Measurements from ENCODE around the gene HOXC5. TPM values are rescaled to one million over a fixed set of nuclear protein-coding genes. Genes with fewer than 3 reads are reported as not detected.

The HOXC5 gene
- polyA plus RNA-seq, 3 donors = not detected

DNA sequence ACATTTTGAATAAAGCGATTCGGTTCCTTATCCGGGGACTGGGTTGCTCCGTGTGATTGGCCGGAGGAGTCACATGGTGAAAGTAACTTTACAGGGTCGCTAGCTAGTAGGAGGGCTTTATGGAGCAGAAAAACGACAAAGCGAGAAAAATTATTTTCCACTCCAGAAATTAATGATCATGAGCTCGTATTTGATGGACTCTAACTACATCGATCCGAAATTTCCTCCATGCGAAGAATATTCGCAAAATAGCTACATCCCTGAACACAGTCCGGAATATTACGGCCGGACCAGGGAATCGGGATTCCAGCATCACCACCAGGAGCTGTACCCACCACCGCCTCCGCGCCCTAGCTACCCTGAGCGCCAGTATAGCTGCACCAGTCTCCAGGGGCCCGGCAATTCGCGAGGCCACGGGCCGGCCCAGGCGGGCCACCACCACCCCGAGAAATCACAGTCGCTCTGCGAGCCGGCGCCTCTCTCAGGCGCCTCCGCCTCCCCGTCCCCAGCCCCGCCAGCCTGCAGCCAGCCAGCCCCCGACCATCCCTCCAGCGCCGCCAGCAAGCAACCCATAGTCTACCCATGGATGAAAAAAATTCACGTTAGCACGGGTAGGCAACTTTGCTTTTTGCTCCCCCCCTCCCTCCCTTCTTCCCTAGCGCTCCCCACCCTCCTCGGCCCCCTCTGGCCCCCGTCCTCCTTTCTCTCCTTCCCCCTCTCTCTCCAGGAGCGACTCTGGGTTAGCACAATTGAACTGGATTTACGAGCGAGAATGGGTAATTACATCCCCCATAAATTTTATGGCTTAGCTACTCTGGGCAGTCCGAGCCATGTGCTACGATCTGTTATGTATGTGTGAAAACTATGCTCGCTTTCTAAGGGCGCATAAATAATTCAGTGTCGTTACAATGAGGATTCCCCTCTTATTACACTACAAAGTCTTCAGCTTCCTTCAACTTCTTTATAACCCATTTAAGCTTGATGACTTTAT lies 21.2 kb downstream of the HOXC5 start, which contains the start of gene HOXC4:
TSS of gene HOXC4 (plus strand) at position 85 of the 991 bp plus-strand sequence. CDS start at position 173, 88 bp downstream.
- Histone ChIP-seq H3K27me3 (ENCODE audit: control insufficient read depth in 2 of 2, insufficient read depth in 2 of 2, low read length in 2 of 2) (peaks cover 96 to 99% of the 10 kb centered on the region in 2 donors), H3K27ac (ENCODE audit: low read depth in 1 of 2, low read length in 2 of 2) (no peak within 1 kb of the TSS), H3K4me2 (replicated peaks; ENCODE audit: extremely low read depth, low read length, poor library complexity, severe bottlenecking) (peak within 1 kb of the TSS; percentile 60), H3K4me1 (ENCODE audit: control insufficient read depth in 1 of 2, insufficient read depth in 2 of 2, low read length in 2 of 2) (peaks cover 4 to 8% of the 10 kb centered on the region in 2 donors), H3K36me3 (replicated peaks in 1 of 2; ENCODE audit: control insufficient read depth in 1 of 2, insufficient read depth in 2 of 2, low read length in 2 of 2) (no peaks in the 10 kb centered on the region), H3K79me2 (ENCODE audit: insufficient read depth, low read length) (no peaks in the 10 kb centered on the region), H2AFZ (ENCODE audit: insufficient read depth, low read depth, low read length, poor library complexity, severe bottlenecking) (peak within 1 kb of the TSS; percentile 50), H3K4me3 (replicated peaks in 1 of 3; ENCODE audit: low read depth in 2 of 3, low read length in 3 of 3) (peak within 1 kb of the TSS; percentile 31 to 58 (median 32)), H4K20me1 (ENCODE audit: insufficient read depth, low read length) (no peaks in the 10 kb centered on the region), H3K9ac (ENCODE audit: insufficient read depth, low read length, poor library complexity, severe bottlenecking) (no peak within 1 kb of the TSS), H3K9me3 (replicated peaks in 1 of 2; ENCODE audit: control insufficient read depth in 1 of 2, insufficient read depth in 1 of 2, low read length in 2 of 2) (peaks cover 3 to 34% of the 10 kb centered on the region in 2 donors)
- Mint-ChIP-seq H3K9me3 (peaks cover 0 to 32% (median 11%) of the 10 kb centered on the region in 7 donors), H3K36me3 (peaks cover 0 to 4% of the 10 kb centered on the region in 2 donors), H3K27me3 (ENCODE audit: low read depth in 3 of 3) (peaks cover 95 to 99% (median 99%) of the 10 kb centered on the region in 3 donors), H3K4me1 (peaks cover 22% of the 10 kb centered on the region), H3K27ac (peak within 1 kb of the TSS in 1 of 7 donors; percentile 13), H3K4me3 (peak within 1 kb of the TSS; percentile 61 to 87)
- no peak for DNase-seq
- intact Hi-C loops (cut with micrococcal nuclease) = no loop called here
- 4% methylated on average over 31 of the region's 52 CpGs for WGBS (ENCODE audit: insufficient coverage)
- no peak for TF ChIP-seq CTCF (IDR thresholded peaks at IDR 0.05)

DNA sequence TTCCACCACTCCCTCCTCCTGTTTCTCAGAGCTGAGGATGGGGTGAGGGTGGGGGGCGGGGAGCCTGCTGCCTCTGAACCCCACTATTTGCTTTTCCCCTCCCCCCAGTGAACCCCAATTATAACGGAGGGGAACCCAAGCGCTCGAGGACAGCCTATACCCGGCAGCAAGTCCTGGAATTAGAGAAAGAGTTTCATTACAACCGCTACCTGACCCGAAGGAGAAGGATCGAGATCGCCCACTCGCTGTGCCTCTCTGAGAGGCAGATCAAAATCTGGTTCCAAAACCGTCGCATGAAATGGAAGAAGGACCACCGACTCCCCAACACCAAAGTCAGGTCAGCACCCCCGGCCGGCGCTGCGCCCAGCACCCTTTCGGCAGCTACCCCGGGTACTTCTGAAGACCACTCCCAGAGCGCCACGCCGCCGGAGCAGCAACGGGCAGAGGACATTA lies 21.9 kb downstream of the HOXC5 start:
- peak overlapping the region in 1 of 2 donors; percentile 67 for H3K4me3 Mint-ChIP-seq
- H3K27me3 Mint-ChIP-seq (ENCODE audit: low read depth in 3 of 3) = peaks cover 95 to 99% (median 99%) of the 10 kb centered on the region in 3 donors
- H3K4me2 ChIP-seq (replicated peaks; ENCODE audit: extremely low read depth, low read length, poor library complexity, severe bottlenecking) = no peak overlapping the region
- peaks cover 0 to 33% (median 12%) of the 10 kb centered on the region in 7 donors for H3K9me3 Mint-ChIP-seq
- H3K27me3 ChIP-seq (ENCODE audit: control insufficient read depth in 2 of 2, insufficient read depth in 2 of 2, low read length in 2 of 2) = peaks cover 96 to 99% of the 10 kb centered on the region in 2 donors
- no peaks in the 10 kb centered on the region for H3K36me3 ChIP-seq (replicated peaks in 1 of 2; ENCODE audit: control insufficient read depth in 1 of 2, insufficient read depth in 2 of 2, low read length in 2 of 2)
- intact Hi-C loops (cut with micrococcal nuclease) = no loop called here
- H3K4me1 Mint-ChIP-seq = peaks cover 22% of the 10 kb centered on the region
- TF ChIP-seq CTCF (IDR thresholded peaks at IDR 0.05) = no peak
- no peak overlapping the region for H3K27ac ChIP-seq (ENCODE audit: low read depth in 1 of 2, low read length in 2 of 2)
- H2AFZ ChIP-seq (ENCODE audit: insufficient read depth, low read depth, low read length, poor library complexity, severe bottlenecking) = no peak overlapping the region
- DNase-seq = no peak
- H4K20me1 ChIP-seq (ENCODE audit: insufficient read depth, low read length) = no peaks in the 10 kb centered on the region
- H3K9me3 ChIP-seq (replicated peaks in 1 of 2; ENCODE audit: control insufficient read depth in 1 of 2, insufficient read depth in 1 of 2, low read length in 2 of 2) = peaks cover 3 to 34% of the 10 kb centered on the region in 2 donors
- H3K79me2 ChIP-seq (ENCODE audit: insufficient read depth, low read length) = no peaks in the 10 kb centered on the region
- WGBS (ENCODE audit: insufficient coverage) = 36% methylated on average over 6 of the region's 24 CpGs
- no peak overlapping the region for H3K27ac Mint-ChIP-seq
- H3K36me3 Mint-ChIP-seq = peaks cover 0 to 5% of the 10 kb centered on the region in 2 donors
- H3K9ac ChIP-seq (ENCODE audit: insufficient read depth, low read length, poor library complexity, severe bottlenecking) = no peak overlapping the region
- H3K4me1 ChIP-seq (ENCODE audit: control insufficient read depth in 1 of 2, insufficient read depth in 2 of 2, low read length in 2 of 2) = peaks cover 4 to 8% of the 10 kb centered on the region in 2 donors
- H3K4me3 ChIP-seq (replicated peaks in 1 of 3; ENCODE audit: low read depth in 2 of 3, low read length in 3 of 3) = no peak overlapping the region

Measured in CD14-positive monocyte (primary cell).